ENCODE measurements around the gene IGFBP7. TPM values are rescaled to one million over a fixed set of nuclear protein-coding genes. Genes with fewer than 3 reads are reported as not detected.

Gene IGFBP7
- total and polyA plus RNA-seq, 2 of the 8 experiments (the other 6 are each of a cell fraction or from before 2014, with no cell fraction given): 0.17 to 0.48 TPM

DNA sequence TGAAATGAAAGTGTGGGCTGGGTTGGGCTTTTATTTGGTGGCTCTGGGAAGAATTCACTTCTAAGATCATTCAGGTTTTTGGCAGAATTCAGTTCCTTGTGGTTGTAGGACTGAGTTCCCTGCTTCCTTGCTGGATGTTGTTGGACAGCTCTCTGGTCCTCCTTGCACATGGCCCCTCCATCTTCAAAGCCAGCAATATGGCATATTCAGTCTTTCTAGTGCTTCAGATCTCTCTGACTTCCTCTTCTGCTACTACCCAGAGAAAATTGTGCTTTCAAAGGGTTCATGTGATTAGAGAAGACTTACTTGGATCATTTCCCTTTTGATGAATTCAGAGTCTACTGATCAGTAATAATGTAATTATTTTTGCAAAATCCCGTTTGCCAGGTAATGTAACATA lies 12.8 kb upstream of the IGFBP7 start:
- FAIRE-seq: no peak
- POLR2A ChIA-PET (ENCODE audit: partially characterized antibody): no interaction called here
- TF ChIP-seq, protein P1, sequence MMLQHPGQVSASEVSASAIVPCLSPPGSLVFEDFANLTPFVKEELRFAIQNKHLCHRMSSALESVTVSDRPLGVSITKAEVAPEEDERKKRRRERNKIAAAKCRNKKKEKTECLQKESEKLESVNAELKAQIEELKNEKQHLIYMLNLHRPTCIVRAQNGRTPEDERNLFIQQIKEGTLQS (IDR thresholded peaks at IDR 0.05; ENCODE audit: insufficient read depth, low read depth, low read length): no peak
- no peak for TF ChIP-seq CEBPB (IDR thresholded peaks at IDR 0.05; ENCODE audit: low read depth, low read length)
- TF ChIP-seq JUND (IDR thresholded peaks at IDR 0.05; ENCODE audit: low read length): no peak
- TF ChIP-seq NRF1 (IDR thresholded peaks at IDR 0.05; ENCODE audit: low read depth, low read length): no peak
- no peak for TF ChIP-seq SIN3A (conservative IDR thresholded peaks at IDR 0.05 in 1 of 2, IDR thresholded peaks at IDR 0.05 in 1 of 2; ENCODE audit: low read depth in 1 of 2, low read length in 2 of 2)
- TF ChIP-seq TAF1 (IDR thresholded peaks at IDR 0.05; ENCODE audit: low read depth, low read length): no peak
- TF ChIP-seq RAD21 (IDR thresholded peaks at IDR 0.05 in 1 of 2, conservative IDR thresholded peaks at IDR 0.05 in 1 of 2; ENCODE audit: low read depth in 2 of 2, low read length in 2 of 2): no peak
- no peak for TF ChIP-seq SUZ12 (IDR thresholded peaks at IDR 0.05; ENCODE audit: low read length)
- TF ChIP-seq BCL11A (IDR thresholded peaks at IDR 0.05; ENCODE audit: low read depth in 2 of 2, low read length in 2 of 2): no peak
- TF ChIP-seq EP300 (IDR thresholded peaks at IDR 0.05; ENCODE audit: borderline replicate concordance in 1 of 2, low read depth in 2 of 2, low read length in 2 of 2): no peak
- TF ChIP-seq SAP30 (IDR thresholded peaks at IDR 0.05; ENCODE audit: insufficient read depth, insufficient replicate concordance, low read length): no peak
- no peak for TF ChIP-seq ZNF274 (IDR thresholded peaks at IDR 0.05; ENCODE audit: borderline replicate concordance, extremely low read depth, low read length)
- no peak for TF ChIP-seq POU5F1 (IDR thresholded peaks at IDR 0.05; ENCODE audit: low read depth, low read length)

More for the DNA sequence above, 12.8 kb upstream of the IGFBP7 start:
- H3K23me2 ChIP-seq (ENCODE audit: low read depth, low read length): 0 out of 2 replicates have a peak, but pooled peaks cover 1% of the 10 kb centered on the region
- no peak overlapping the region for H3K14ac ChIP-seq (ENCODE audit: insufficient read length)
- H3K9me3 ChIP-seq (ENCODE audit: insufficient read depth in 2 of 2, low read depth in 1 of 2, low read length in 1 of 2): peaks cover 6 to 15% of the 10 kb centered on the region in 2 experiments; a peak in 3 of 4 replicates
- no peak overlapping the region for H3K27ac ChIP-seq (ENCODE audit: low read depth, low read length)
- CTCF ChIA-PET (ENCODE audit: partially characterized antibody): interaction anchor here (1.4 kb wide), 1 partner anchor 83 kb away, joined by 3 read pairs; no protein-coding TSS in a partner anchor
- no peak overlapping the region for H3K56ac ChIP-seq (replicated peaks; ENCODE audit: insufficient read length, low read depth, low read length)
- H3K4me3 ChIP-seq (ENCODE audit: extremely low read depth in 1 of 4, insufficient read depth in 2 of 4, low read depth in 3 of 4, low read length in 4 of 4): no peak overlapping the region
- H2BK15ac ChIP-seq (ENCODE audit: low read length): no peak overlapping the region
- H3K36me3 ChIP-seq (ENCODE audit: control insufficient read depth in 2 of 4, insufficient read depth in 4 of 4, low read length in 3 of 4): no peaks in the 10 kb centered on the region
- no peak overlapping the region for H2BK120ac ChIP-seq (replicated peaks; ENCODE audit: low read depth, low read length)
- no peak overlapping the region for H3K9ac ChIP-seq (replicated peaks in 1 of 4; ENCODE audit: extremely low read depth in 1 of 4, low read depth in 3 of 4, low read length in 3 of 4)
- no peaks in the 10 kb centered on the region for H4K20me1 ChIP-seq (replicated peaks in 1 of 2; ENCODE audit: control insufficient read depth in 1 of 2, insufficient read depth in 2 of 2, low read length in 2 of 2)
- H2BK12ac ChIP-seq (ENCODE audit: low read depth, low read length): no peak overlapping the region
- H2AFZ ChIP-seq (ENCODE audit: low read length): no peak overlapping the region
- H3K79me1 ChIP-seq (ENCODE audit: low read depth, low read length): no peaks in the 10 kb centered on the region
- H2BK5ac ChIP-seq (ENCODE audit: low read depth, low read length): no peak overlapping the region
- no peak overlapping the region for H4K5ac ChIP-seq (ENCODE audit: insufficient read length, low read depth, low read length)
- H3K4ac ChIP-seq (replicated peaks; ENCODE audit: insufficient read length, low read depth, low read length): no peak overlapping the region
- H4K91ac ChIP-seq (replicated peaks; ENCODE audit: insufficient read length, low read length): no peak overlapping the region
- H3K23ac ChIP-seq (ENCODE audit: insufficient read length): no peak overlapping the region
- H3K4me2 ChIP-seq (ENCODE audit: insufficient read depth in 1 of 2, low read depth in 2 of 2, low read length in 2 of 2): no peak overlapping the region
- H4K8ac ChIP-seq (ENCODE audit: extremely low read depth, insufficient read depth, low read length): no peak overlapping the region
- no peaks in the 10 kb centered on the region for H3K27me3 ChIP-seq (replicated peaks in 1 of 4; ENCODE audit: control insufficient read depth in 3 of 4, extremely low read depth in 1 of 4, insufficient read depth in 3 of 4, low read length in 3 of 4)
- no peak overlapping the region for H2AK5ac ChIP-seq (ENCODE audit: low read depth, low read length)
- DNase-seq (ENCODE audit: low read depth in 1 of 2, low spot score in 2 of 2): no peak
- 88% methylated on average over 1 of the region's 1 CpG; no CpG with 5 or more reads in 1 of the 2 experiments for WGBS, 2 experiments (ENCODE audit: extremely low coverage in 1 of 2, insufficient coverage in 1 of 2, insufficient read length in 1 of 2, insufficient replicate concordance in 2 of 2, low coverage in 1 of 2, low lambda C conversion rate in 2 of 2, missing lambda C conversion rate in 1 of 2)
- H3K18ac ChIP-seq (ENCODE audit: extremely low read depth, low read length): no peak overlapping the region
- no peaks in the 10 kb centered on the region for H3K4me1 ChIP-seq (replicated peaks in 1 of 4; ENCODE audit: control insufficient read depth in 3 of 4, insufficient read depth in 4 of 4, low read length in 3 of 4)
- no peak overlapping the region for H2BK20ac ChIP-seq (ENCODE audit: low read length)
- H3K79me2 ChIP-seq (ENCODE audit: control insufficient read depth in 1 of 2, insufficient read depth in 2 of 2, low read length in 2 of 2): no peaks in the 10 kb centered on the region
